Ammon's horn (tissue), 1 donor: ENCODE results near the gene LINC01488.

Experiments used
- DNase-seq: peaks from one replicate; pipeline ENCODE4 v3.0.0-alpha.2; 2016; ENCODE audit warnings: low spot score

The LINC01488 gene

DNA sequence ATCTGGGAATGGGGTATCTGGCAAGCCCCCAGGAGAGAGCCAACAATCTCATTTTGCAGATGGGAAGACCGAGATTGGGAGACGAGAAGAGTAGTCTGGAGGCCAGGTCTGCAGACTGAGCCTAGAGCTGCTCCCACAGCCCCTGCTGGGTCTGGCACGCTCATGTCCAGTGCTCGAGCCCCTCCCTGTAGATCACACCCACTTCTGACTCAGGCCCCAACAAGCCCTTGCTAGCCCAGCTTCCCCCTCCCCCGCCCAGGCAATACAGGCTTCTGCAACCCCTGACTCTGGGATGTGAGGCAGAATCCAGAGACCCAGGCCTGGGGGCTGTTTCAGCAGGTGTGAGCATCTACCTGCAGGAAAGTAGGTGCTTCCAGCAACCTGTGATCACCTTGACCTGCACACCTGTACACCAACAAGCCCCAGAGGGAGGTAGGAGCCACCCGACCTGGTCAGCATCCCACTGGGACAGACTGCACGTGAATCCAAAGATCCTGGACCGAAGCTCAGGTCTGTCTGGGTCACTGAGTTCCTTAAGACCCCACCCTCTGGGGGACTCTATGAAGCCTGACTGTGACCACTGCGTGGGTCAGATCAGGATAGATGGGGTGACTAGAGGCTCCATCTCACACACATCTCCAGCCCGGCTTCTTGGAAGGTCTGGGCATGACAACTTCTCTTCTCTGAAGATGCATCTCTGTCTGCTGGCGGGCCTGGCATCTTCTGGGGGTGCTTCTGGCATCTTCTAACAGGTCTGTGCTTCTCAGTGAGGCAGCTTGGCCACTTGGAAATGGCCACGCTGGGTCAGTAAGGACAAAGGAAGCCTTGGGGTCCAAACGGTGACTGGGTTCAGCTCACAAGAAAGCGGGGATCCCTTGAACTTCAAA is 29.3 kb downstream of the LINC01488 start:
- DNase-seq = no peak

DNA sequence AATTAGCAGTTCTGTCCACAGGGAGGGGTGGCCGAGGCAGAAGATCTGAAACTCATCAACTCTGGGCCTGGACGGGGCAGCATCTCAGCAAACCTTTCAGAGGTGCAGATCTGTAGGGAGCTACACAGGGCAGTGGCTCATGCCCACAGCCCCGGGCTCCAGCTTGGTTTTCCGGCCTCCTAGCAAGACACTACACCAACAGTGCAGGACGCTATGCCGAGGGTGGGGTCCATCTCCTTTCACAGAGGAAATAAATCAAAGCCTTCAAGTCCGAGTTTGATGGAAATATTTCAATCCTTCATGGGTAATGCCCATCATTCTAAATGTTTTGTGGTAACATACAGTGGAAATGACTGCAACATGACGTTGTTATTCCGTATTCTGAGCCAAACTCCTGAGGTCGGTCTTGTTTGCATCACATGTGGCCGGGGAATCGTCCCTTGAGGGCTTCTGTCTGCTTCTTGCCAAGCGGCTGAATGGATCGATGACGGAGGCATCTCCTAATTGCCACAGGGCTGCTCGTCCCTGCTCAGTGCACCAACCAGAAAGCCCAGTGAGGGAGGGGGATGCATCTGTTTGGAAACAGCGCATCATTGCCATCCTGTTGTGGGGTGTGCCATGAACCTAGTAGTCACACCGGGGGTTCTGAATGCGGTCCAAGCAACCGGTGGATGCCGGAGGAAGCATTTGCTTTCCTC is 30.0 kb downstream of the LINC01488 start:
- DNase-seq = no peak

DNA sequence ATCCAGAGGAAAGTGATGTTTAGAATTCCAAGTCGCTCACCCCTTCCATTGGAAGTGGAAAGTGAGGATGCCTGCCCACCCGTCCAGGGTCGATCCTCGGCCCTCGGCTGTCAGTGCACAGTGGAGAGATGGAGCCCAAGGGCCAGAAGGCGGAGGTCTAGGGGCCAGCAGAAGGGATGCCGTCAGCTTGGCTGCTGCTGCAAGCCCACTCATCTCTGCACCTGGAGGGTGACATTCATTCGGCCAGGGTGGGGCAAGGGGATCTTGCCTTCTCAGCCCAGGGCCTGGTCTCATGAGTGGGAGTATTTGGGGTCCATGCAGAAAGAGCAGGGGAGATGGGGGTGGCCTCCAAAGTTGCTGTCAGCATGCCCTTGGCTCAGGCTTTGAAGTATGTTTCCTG is 30.7 kb downstream of the LINC01488 start:
- no peak for DNase-seq

DNA sequence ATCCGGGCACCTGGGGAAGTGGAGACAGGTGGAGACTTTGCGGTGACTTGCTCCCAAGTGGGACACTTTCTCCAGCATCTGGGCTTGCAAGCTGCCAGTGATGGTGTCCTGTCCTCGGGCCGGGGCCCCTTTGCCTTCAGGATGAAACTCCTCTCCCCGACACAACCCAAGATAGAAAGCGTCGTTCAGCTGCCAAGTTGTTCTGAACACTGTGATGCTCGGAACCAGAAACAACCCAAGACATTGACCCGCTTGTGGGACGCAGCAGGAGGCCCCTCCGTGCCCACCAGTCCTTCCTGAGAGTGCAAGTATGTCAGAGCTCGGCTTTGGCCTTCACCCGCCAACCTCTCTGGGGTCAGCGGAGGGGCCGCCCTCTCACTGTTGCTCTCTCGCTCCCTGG is 31.3 kb downstream of the LINC01488 start:
- no peak for DNase-seq

DNA sequence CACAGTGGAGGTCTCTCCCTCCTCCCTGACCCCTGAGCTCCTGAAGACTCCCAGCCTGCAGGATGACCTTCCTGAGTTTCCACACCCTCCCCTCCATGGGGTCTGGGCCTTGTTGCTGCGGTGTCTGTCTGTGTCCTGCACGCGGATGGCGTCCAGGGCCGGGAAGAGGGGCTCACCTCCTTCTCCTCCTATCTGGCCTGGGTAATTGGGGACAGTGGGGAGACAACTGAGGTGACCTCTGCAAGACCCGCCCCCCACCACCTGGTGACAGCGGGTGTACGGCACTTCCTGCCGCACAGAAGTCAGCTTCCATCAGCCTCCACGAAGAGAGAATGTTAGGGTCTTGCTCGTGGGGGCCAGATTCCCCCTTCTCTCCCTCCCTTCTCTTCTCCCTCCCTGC is 31.7 kb downstream of the LINC01488 start:
- no peak for DNase-seq

DNA sequence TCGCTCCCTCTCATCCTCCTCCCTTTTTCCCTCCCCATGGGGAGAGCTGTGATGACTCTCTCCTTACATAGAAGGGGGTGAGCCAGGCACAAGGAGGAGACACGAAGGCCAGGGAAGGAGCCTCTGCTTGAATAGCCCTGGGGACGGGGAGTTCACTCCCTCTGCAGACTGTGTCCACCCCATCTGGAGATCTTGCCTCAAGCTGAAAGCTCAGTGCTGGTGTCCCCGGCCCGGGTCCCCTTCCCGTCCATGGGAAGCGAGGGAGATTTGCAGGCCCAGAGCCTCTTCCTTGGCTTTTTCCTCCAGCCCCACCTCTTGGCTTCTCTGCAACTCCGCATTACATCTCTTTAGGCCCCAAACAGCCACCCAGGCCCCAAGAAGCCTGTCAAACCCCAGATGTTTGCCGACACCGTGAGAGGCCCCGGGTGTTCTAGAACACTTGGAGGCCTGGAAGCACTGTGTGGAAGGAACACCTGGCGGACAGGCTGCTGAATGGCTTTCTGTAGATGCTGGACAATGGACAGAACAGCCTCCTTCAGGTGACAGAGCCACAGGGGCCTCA is 32.3 kb downstream of the LINC01488 start:
- DNase-seq = no peak

DNA sequence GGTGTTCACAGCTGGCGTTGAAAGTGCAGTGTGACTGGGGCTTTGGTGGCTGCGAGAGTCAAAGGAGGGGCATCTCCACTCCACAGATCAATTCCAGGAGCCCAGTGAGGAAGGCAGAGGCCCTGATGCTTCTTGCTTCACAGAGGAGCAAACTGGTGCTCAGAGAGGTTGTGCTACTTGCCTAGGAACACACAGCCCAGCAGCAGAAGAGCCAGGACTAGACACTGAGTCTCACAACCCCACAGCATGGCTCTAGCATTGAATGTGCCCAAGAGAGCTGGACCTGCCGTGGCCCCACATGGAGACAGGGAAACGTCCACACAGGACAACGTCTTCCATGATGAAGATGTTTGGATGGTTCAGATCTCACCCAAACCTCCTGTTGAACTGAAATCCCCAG is 33.3 kb downstream of the LINC01488 start:
- no peak for DNase-seq

DNA sequence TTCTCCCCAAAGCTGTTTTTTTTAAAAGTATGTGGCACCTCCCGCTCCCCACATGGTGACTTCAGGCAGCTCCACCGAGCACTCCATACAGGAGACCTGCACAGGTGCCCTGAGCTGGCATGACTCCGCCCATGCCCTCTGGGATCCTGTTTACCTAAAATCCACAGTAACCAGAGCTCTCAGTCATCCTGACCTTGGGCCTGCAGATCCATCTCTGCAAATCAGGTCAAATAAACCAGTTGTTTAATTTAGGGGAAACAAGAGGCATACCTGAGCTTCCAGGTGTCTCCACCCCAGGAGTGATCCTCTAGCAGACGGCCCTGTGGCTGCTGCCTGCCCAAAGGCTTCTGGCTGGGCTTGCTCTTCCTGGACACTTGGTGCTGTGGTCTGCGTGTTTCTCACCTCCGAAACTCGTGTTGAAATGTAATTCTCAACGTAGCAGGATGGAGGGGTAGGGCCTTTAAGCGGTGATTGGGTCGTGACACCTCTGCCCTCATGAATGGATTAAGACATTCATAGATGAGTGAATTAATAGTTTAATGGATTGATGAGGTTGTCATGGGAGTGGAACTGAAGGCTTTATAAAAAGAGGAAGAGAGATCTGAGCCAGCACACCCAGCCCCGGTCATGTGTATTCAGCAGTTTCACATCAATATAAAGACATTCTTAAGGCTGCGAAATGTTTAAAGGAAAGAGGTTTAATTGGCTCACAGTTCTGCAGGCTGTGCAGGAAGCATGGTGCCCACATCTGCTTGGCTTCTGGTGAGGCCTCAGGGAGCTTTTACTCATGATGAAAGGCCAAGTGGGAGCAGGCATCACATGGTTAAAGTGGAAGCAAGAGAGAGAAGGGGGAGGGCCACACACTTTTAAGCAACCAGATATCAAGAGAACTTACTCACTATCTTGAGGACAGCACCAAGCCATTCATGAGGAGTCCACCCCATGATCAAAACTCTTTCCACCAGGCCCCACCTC is 34.1 kb downstream of the LINC01488 start:
- DNase-seq = peak; percentile 26

DNA sequence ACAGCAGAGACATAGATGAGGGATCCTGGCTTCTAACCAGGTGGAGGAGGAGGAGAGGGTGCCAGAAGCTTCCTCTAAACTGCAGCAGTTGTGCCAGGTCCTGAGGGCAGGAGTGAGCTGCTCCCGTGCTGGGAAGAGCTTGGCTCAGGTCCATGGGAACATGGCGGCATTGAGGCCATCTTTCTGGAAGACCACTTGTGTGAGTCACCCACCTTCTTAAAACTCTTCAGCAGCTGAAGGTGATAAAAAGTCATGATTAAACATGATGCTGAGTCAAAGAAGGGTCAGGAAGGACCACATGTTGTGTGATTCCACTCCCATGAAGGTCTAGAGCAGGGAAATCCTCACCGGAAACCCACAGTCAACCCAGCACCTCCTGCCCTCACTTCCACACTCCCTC is 35.1 kb downstream of the LINC01488 start:
- DNase-seq = no peak

DNA sequence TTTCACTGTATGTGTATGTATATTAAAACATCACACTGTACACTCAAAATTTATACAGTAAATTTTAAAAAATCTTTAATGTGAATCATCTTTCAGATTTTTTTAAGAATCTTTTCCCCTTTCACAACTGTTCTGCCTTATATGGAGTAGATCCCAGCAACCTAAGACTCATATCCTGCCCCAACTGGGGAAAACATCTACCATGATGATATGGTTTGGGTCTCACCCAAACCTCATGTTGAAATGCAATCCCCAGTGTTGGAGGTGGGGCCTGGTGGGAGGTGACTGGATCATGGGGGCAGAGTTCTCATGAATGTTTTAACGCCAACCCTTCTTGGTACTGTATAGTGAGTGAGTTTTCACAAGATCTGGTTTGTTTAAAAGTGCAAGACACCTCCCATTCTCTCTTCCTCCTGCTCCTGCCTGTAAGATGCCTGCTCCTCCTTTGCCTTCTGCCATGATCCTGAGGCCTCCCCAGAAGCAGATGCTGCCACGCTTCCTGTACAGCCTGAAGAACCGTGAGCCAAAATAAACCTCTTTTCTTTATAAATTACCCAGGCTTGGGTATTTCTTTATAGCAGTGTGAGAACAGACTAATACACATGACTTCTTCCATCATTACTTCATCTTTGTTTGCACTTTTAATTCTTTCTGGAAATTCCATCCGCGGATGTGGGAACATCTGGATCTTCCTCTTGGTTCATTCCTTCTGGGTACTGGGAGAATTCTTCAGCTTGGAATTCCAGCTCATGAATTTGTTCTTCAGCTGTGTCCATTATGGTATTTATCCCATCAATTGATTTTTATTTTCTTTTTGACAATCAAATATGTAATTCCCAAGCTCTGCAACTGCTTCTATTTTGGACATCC is 36.9 kb downstream of the LINC01488 start:
- no peak for DNase-seq

DNA sequence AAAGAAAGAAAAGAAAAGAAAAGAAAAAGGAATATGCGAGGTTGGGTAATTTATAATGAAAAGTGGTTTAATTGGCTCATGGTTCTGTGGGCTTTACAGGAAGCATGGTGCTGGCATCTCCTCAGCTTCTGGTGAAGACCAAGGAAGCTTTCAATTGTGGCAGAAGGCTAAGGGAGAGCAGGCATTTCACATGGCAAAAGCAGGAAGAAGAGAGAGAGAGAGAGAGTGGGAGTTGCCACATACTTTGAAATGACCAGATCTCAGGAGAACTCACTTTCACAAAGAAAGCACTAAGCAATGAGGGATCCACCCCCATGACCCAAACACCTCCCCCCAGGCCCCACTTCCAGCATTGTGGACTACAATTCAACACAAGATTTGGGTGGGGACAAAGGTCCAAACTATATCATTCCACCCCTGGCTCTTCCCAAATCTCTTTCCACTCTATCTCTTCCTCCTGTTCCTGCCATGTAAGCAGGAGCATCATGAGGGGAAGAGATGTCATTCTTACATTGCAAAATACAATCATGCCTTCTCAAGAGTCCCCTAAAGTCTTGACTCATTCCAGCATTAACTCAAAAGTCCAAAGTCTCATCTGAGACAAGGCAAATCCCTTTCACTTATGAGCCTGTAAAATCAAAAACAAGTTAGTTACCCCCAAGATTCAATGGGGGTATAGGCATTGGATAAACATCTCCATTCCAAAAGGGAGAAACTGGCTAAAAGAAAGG is 38.9 kb downstream of the LINC01488 start:
- DNase-seq = no peak

DNA sequence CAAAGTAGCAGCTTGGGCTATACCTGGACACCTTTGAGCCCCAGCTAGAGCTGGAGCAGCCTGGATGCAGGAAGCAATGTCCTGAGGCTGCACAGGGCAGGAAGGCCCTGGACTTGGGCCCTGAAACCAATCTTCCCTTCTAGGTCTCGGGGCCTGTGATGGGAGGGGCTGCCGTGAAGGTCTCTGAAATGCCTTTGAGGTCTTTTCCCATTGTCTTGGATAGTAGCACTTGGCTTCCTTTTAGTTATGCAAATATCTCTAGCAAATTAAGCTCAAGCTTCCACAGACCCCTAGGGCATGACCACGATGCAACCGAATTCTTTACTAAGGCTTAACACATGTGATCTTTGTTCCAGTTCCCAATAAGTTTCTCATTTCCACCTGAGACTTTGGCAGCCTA is 40.0 kb downstream of the LINC01488 start:
- no peak for DNase-seq

DNA sequence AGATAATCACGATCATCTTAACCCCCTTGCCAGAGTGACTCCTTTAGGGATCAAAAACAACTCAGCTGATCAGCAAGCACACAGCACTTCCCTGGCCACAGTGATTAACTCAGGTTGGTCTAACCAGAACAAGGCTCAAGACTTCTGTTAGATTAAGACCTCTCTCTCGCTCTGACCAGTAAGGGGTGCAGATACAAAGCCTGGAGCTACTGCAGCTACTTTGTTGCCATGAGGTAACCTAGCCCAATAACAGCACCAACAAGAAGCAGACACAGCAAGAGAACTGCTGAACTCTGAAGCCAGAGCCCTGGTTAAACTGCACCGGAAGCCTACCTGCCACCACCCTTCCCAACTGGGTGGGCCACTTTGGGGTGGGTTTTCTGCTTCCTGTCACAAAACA is 42.0 kb downstream of the LINC01488 start:
- DNase-seq = no peak

DNA sequence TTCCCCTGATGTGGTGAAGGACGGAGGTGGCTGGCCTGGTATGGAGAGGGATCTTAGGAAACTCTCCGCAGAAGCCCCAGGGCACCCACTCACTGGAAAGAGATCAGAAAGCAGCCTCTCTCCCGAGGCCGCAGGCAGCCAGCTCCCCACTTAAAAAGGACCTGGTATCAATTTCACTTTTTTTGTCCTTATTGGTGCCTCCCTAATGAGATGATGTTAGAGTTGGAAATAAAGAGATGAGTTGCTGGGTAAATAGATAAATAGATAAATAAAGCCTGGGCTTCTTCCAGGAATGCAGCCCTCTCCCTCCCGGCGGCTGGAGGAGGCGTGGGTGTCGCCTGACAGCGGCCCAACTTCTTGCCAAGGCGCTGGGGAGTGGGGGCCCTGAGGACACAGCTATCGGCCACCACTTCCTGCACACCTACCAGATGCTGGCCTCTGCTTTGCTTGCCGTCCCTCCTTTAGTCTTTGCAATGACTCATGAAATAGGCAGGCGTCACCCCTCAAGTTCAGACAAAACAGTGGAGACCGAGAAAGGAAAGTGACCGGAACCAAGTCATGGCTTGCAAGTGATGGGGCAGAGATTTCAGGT is 42.9 kb downstream of the LINC01488 start:
- no peak for DNase-seq

DNA sequence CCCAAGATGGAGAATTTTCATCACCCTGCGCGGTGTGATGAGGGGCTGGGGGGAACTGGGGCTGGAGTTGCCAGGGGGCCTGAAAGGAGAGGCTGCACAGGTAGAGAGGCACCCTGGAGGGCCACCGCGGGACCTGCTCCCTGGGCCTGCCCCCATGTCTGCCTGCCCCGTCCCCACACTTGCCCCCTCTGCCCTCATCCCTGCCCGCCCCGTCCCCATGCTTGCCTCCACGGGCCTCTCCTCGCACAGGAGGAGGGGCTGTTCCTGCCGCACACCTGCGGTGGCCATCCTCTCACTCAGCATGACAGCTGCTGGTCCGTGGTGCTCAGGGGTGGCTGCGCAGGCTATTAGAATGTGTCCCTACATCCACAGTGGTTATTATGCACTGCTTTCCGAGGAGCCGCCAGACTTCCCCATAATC is 43.5 kb downstream of the LINC01488 start:
- no peak for DNase-seq

DNA sequence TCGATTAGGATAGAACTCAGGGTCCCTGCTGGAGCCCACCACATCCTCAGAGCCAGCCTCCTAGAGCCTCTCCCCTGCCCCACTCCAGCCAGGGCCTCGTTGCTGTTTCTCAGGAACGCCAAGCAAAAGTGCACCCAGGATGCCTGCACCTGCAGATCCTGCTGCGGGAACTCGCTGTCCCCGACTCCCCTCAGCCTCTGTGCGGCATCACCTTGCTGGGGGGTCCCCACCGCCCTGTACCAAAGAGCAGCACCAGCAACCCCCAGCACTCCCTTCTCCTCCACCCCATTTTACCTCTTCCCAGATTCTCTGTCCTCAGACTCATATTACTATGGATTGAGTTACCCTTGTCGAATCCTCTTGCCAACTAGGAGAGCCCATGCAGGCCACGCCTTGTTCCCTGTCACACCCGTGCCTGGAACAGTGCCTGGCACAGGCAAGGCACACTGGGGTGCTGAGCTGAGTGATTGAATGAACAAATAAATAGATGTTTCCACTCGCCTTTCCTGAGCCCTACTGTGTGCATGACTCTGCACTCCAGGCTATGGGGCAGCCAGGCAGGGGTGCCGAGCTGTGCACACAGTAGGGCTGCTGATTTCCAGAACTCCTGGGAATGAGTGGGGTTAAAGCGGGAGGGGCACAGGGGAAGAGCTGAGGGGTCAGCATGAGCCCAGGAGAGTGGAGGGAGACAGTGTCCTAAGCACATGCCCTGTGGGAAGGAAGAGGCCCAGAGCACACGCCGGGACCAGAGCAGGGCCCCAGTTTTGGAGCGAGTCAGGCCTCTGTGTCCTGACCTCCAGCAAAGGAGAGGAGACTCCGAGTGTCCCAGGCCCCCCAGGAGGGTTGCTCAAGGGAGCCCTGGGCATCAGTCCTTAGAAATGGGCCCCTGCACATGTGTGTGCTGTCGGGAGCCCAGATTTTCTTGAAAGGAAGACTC is 44.3 kb downstream of the LINC01488 start:
- no peak for DNase-seq

DNA sequence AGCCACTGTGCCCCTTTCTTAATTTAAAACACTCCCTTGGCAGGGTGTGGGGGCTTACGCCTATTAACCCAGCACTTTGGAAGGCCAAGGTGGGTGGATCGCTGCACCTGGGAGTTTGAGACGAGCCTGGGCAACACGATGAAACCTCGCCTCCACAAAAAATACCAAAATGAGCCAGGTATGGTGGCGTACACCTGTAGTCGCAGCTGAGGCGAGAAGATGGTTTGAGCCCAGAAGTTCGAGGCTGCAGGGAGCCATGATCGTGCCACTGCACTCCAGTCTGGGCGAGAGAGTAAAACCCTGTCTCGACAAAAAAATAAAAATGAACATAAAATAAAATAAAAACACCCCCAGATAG is 45.0 kb downstream of the LINC01488 start:
- DNase-seq = no peak

DNA sequence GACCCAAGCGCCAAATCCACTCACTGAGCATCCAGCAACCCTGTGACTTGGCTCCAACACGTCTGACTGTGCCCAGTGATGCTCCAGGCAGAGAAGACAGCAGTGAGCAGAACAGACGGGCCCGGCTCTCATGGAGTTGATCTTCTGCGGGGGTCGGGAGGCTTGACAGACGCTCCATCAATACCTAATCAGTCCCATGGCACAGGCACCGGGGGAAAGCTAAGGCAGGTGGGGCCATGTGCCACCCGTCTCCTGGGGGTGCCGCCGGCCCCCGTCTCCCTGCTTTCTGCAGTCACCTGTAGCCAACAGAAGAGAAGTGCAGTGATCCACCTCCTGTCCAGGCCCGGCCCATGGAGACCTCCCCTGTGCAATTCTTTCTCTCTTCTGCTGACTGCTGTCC is 47.5 kb downstream of the LINC01488 start:
- no peak for DNase-seq
